Activated T-helper 2 cell treated with anti-CD3 and anti-CD28 coated beads, Interferon-gamma antibody, Interleukin-2, Interleukin-4, amounts not matched to agents 10 μg/mL and 5 μg/mL and 100 μg/mL, durations not matched to agents 14 hours and 24 hours and 36 hours (primary cell): ENCODE data around the gene DYNLT2B. TPM values are rescaled to one million over a fixed set of nuclear protein-coding genes. Genes with fewer than 3 reads are reported as not detected.
A peak's percentile ranks its signal among the peaks of the same experiment; 100 is the strongest.
"Not testable (repeated sequence)": the region's sequence is repeated elsewhere in the genome, so short reads cannot be mapped to it uniquely, and the experiment has no call there.

Experiments used
- DNase-seq: peaks from one replicate; pipeline ENCODE4 v3.0.0; 2021; ENCODE audit warnings: low spot score
- H3K27ac Mint-ChIP-seq: one replicate; pipeline ENCODE4 v1.8.0; 2021; ENCODE audit warnings: mixed read lengths
- H3K27me3 Mint-ChIP-seq: one replicate; pipeline ENCODE4 v1.8.0; 2021; ENCODE audit warnings: low read depth, mixed read lengths
- H3K36me3 Mint-ChIP-seq: one replicate; pipeline ENCODE4 v1.8.0; 2021; ENCODE audit warnings: low read depth, mixed read lengths
- H3K4me1 Mint-ChIP-seq: one replicate; pipeline ENCODE4 v1.8.0; 2021; ENCODE audit warnings: low read depth, mixed read lengths
- H3K4me3 Mint-ChIP-seq: one replicate; pipeline ENCODE4 v1.8.0; 2021; ENCODE audit warnings: low read depth, mild to moderate bottlenecking, moderate library complexity, mixed read lengths
- H3K9me3 Mint-ChIP-seq: one replicate; pipeline ENCODE4 v1.8.0; 2021; ENCODE audit warnings: mixed read lengths
- intact Hi-C: fragments of 100-400 bp; cut with micrococcal nuclease; formaldehyde crosslinking; loops from one replicate; pipeline ENCODE4 v1.15.1; 2023
- total RNA-seq: library from RNA; stranded (reverse); gene quantifications from 2 replicates; pipeline ENCODE4 v1.2.3, GENCODE V29; 2022

Gene DYNLT2B
- 10.9 and 12.3 TPM in 2 replicates for total RNA-seq

DNA sequence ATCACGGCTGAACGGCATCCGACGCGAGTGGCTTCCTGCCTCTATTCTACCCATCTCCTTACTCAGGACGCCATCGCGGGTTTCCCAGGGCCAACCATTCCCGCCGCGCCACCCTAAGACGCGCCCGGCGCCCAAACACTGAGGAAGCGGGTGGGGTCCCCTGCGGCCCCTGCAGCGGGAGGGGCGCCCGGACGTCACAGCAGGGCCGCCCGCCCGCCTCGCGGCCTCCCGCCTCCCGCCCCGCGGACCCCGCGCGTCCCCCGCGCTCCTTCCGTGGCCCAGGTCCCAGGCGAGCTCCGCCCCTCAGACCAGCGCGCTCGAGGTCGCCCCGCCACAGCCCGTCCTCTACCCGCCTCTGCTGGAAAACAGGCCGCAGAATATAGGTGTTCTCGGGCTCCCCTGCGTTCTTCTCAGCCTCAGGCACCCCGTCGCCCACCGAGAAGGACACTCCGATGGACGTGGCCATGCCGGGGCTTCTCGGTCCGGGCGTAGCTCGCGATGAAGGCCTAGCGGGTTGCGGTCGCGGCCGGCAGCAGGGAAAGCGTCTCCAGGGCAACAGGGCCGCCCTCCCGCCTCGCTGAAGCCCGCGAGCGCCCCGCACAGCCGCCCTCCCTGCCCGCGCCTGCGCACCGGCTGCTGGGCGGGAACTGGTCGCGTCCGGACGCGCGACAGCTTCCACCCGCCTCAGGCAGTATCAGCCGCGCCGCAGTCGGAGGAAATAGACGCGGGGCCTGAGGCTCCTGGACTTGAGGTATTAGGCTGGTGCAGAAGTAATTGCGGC, at the start of gene DYNLT2B:
TSS of gene DYNLT2B (minus strand) at position 554 of the 781 bp plus-strand sequence. CDS start at position 466, 88 bp downstream.
- Mint-ChIP-seq H3K36me3 (peaks cover 13% of the 10 kb centered on the region), H3K27me3 (no peaks in the 10 kb centered on the region), H3K4me3 (peak within 1 kb of the TSS; percentile 94), H3K9me3 (no peaks in the 10 kb centered on the region), H3K27ac (peak within 1 kb of the TSS; percentile 97), H3K4me1 (peaks cover 10% of the 10 kb centered on the region)
- intact Hi-C loops = loop anchor here (1.0 to 5.0 kb wide), 3 partner anchors 43 to 184 kb away; partner anchors contain the start of gene RNF168
- DNase-seq = peak; percentile 88

DNA sequence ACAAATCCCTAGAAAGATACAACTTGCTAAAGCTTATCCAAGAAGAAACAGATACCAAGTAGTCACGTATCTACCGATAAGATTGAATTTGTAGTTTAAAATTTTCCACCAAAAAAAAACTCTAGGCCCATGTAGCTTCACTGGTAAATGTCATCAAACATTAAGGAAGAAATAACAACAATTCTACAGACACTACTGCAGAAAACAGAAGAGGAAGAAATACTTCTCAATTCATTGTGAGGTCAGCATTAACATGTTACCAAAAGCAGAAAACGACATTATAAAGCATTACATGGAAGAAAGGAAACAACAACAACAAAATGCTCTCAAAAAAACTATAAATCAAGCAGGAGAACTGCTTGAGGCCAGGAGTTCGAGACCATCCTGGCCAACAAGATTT, 47.7 kb upstream of the DYNLT2B start:
- H3K4me1 Mint-ChIP-seq = no peaks in the 10 kb centered on the region
- peaks cover 44% of the 10 kb centered on the region for H3K36me3 Mint-ChIP-seq
- H3K9me3 Mint-ChIP-seq = no peaks in the 10 kb centered on the region
- DNase-seq = no peak
- no peak overlapping the region for H3K27ac Mint-ChIP-seq
- H3K4me3 Mint-ChIP-seq = no peak overlapping the region
- H3K27me3 Mint-ChIP-seq = no peaks in the 10 kb centered on the region
- intact Hi-C loops = no loop called here

DNA sequence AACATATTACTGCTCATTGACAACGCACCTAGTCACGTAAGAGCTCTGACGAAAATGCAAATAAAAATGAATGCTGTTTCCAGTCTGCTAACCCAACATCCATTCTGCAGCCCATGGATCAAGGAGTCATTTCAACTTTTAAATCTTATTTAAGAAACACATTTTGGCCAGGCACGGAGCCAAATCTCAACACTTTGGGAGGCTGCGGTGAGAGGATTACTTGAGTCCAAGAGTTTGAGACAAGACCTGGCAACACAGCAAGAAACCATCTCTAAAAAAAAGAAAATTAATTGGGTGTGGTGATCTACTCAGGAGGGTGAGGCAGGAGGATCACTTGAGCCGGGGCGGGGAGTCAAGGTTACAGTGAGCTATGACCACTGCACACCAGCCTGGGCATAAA, 42.5 kb upstream of the DYNLT2B start:
- H3K27me3 Mint-ChIP-seq = no peaks in the 10 kb centered on the region
- H3K9me3 Mint-ChIP-seq = no peaks in the 10 kb centered on the region
- intact Hi-C loops = no loop called here
- no peak overlapping the region for H3K27ac Mint-ChIP-seq
- H3K36me3 Mint-ChIP-seq = peaks cover 67% of the 10 kb centered on the region
- no peak overlapping the region for H3K4me3 Mint-ChIP-seq
- H3K4me1 Mint-ChIP-seq = peaks cover 8% of the 10 kb centered on the region
- no peak for DNase-seq

GRCh38 chr3:196358540-196358939, 40.5 kb upstream of the DYNLT2B start:
- peaks cover 67% of the 10 kb centered on the region for H3K36me3 Mint-ChIP-seq
- intact Hi-C loops, H3K27me3 Mint-ChIP-seq, H3K9me3 Mint-ChIP-seq, H3K27ac Mint-ChIP-seq, H3K4me1 Mint-ChIP-seq, H3K4me3 Mint-ChIP-seq, DNase-seq: not testable (repeated sequence)

DNA sequence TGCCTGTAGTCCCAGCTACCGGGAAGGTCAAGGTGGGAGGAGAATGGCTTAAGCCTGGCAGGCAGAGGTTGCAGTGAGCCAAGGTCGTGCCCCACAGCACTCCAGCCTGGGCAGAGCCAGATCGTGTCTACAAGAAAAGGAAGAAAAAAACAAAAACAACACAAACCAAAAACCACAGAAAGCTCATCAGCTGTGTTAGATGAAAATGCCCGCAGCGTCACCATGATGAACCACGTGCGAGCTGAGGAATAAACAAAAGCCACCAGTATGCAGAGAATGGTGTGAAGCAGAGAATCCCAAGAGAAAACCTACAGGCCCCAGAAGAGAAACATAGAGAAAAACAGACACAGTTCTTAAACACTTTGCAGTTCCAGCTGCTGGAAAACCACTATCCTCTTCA, 39.9 kb upstream of the DYNLT2B start:
- intact Hi-C loops = no loop called here
- no peak for DNase-seq
- peaks cover 8% of the 10 kb centered on the region for H3K4me1 Mint-ChIP-seq
- H3K4me3 Mint-ChIP-seq = no peak overlapping the region
- no peaks in the 10 kb centered on the region for H3K9me3 Mint-ChIP-seq
- peak overlapping the region; percentile 42 for H3K27ac Mint-ChIP-seq
- peaks cover 66% of the 10 kb centered on the region for H3K36me3 Mint-ChIP-seq
- no peaks in the 10 kb centered on the region for H3K27me3 Mint-ChIP-seq

DNA sequence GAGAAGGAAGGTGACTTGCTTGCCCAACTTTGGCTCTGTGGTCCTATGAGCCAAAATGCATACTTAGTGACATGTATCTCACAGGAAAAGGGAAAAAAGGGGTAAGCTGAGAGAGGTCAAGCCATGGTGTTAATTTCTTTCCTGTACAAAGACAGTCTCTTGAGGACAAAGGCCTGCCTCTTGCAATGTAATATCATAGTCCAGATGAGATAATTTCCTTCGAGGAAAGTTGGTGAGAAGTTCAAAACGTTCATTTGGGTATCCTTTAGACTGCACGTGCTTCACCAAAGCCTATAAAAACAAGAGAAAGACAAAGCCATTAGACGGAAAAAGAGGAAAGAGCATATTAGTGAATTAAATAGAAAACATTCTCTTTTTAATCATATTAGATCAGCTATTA, 38.5 kb upstream of the DYNLT2B start:
- DNase-seq = no peak
- intact Hi-C loops = no loop called here
- peaks cover 8% of the 10 kb centered on the region for H3K4me1 Mint-ChIP-seq
- H3K4me3 Mint-ChIP-seq = no peak overlapping the region
- no peaks in the 10 kb centered on the region for H3K27me3 Mint-ChIP-seq
- peaks cover 61% of the 10 kb centered on the region for H3K36me3 Mint-ChIP-seq
- H3K27ac Mint-ChIP-seq = no peak overlapping the region
- no peaks in the 10 kb centered on the region for H3K9me3 Mint-ChIP-seq

- no peak for DNase-seq
- H3K4me1 Mint-ChIP-seq = peaks cover 8% of the 10 kb centered on the region
- no peaks in the 10 kb centered on the region for H3K9me3 Mint-ChIP-seq
- no peak overlapping the region for H3K4me3 Mint-ChIP-seq
- no peak overlapping the region for H3K27ac Mint-ChIP-seq
- intact Hi-C loops = no loop called here
- no peaks in the 10 kb centered on the region for H3K27me3 Mint-ChIP-seq
- H3K36me3 Mint-ChIP-seq = peaks cover 58% of the 10 kb centered on the region
These were observed 37.6 kb upstream of the DYNLT2B start for GRCh38 chr3:196355668-196356067.

DNA sequence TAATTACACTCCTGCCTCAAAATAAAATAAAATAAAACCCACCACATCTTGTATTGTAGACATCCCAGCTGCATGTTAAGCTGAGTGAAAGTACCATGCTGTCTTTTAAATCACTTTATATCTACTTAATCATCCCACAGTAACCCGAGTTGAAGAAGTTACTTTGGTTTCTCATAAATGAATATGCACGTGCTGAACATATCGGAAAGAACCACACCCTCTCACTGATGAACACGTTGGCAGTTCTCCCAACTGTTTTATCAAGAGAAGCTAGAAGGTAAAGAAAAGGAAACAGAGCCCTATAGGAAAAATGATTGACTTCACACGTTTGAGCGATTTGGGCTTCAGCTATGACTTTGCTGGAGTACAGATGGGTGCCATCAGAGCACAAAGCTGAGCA, 36.1 kb upstream of the DYNLT2B start:
- intact Hi-C loops = no loop called here
- no peak for DNase-seq
- H3K36me3 Mint-ChIP-seq = peaks cover 48% of the 10 kb centered on the region
- H3K4me1 Mint-ChIP-seq = peaks cover 6% of the 10 kb centered on the region
- no peak overlapping the region for H3K27ac Mint-ChIP-seq
- H3K9me3 Mint-ChIP-seq = no peaks in the 10 kb centered on the region
- H3K4me3 Mint-ChIP-seq = no peak overlapping the region
- H3K27me3 Mint-ChIP-seq = no peaks in the 10 kb centered on the region

- H3K36me3 Mint-ChIP-seq = peaks cover 44% of the 10 kb centered on the region
- H3K9me3 Mint-ChIP-seq = no peaks in the 10 kb centered on the region
- H3K27ac Mint-ChIP-seq = no peak overlapping the region
These were observed 33.5 kb upstream of the DYNLT2B start for GRCh38 chr3:196351541-196351940.

DNA sequence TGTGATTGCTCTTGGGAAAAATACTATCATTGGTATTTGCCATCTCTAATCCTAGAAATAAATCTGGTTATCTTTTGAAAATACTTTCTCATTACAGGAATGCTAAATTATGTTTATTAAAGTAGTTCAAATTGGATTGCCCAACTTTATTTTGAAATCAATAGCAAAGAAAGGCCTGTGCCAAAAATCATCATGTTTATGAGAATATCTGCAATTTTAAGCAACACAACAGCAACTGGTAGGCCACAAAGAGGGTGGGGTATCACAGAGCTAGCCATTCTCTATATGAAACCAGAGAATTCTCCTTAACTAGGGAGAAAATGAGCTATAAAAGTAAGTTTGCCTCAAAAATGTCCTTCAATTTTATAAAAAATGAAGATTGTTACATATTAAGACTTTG, 32.0 kb upstream of the DYNLT2B start:
- Mint-ChIP-seq H3K4me1 (no peaks in the 10 kb centered on the region), H3K36me3 (peaks cover 31% of the 10 kb centered on the region), H3K27ac (no peak overlapping the region), H3K27me3 (no peaks in the 10 kb centered on the region), H3K9me3 (no peaks in the 10 kb centered on the region), H3K4me3 (no peak overlapping the region)
- DNase-seq = no peak
- intact Hi-C loops = no loop called here

More at GRCh38 chr3:196351541-196351940, 33.5 kb upstream of the DYNLT2B start:
- DNase-seq = no peak
- Mint-ChIP-seq H3K4me1 (no peaks in the 10 kb centered on the region), H3K27me3 (no peaks in the 10 kb centered on the region), H3K4me3 (no peak overlapping the region)
- intact Hi-C loops = no loop called here

DNA sequence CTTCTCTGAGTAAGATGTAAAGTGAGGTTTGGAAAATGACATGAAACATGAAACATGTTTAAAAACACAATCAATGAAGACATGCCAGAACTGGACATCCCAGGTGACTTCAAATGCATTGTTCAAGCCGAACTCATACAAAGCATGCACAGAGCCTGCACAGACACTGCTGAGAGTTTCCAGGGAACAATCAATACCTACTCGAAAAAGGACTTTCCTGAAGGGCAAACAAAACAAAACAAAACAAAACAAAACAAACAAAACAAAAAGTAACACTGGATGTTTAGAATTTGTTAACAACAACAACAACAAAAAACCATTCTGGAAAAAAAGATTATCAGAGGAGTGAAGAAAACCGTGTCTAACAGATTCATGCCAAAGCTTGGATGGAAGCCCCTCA, 30.7 kb upstream of the DYNLT2B start:
- H3K27ac Mint-ChIP-seq = no peak overlapping the region
- no peaks in the 10 kb centered on the region for H3K4me1 Mint-ChIP-seq

GRCh38 chr3:196344663-196345062, 26.6 kb upstream of the DYNLT2B start:
- Mint-ChIP-seq H3K27ac (no peak overlapping the region), H3K36me3 (peaks cover 17% of the 10 kb centered on the region), H3K4me3 (no peak overlapping the region), H3K27me3 (no peaks in the 10 kb centered on the region), H3K4me1 (peaks cover 2% of the 10 kb centered on the region), H3K9me3 (no peaks in the 10 kb centered on the region)
- intact Hi-C loops = no loop called here
- no peak for DNase-seq

More for the DNA sequence above, 30.7 kb upstream of the DYNLT2B start:
- Mint-ChIP-seq H3K27me3 (no peaks in the 10 kb centered on the region), H3K4me3 (no peak overlapping the region), H3K36me3 (peaks cover 27% of the 10 kb centered on the region), H3K9me3 (no peaks in the 10 kb centered on the region)
- no peak for DNase-seq
- intact Hi-C loops = no loop called here

GRCh38 chr3:196343917-196344316, 25.9 kb upstream of the DYNLT2B start:
- H3K9me3 Mint-ChIP-seq, H3K4me3 Mint-ChIP-seq, intact Hi-C loops, H3K27ac Mint-ChIP-seq, H3K4me1 Mint-ChIP-seq, DNase-seq, H3K27me3 Mint-ChIP-seq: not testable (repeated sequence)
- peaks cover 14% of the 10 kb centered on the region for H3K36me3 Mint-ChIP-seq
